Stimulated activated naive CD4-positive, alpha-beta T cell treated with Interleukin-2 at 50 U/mL for 16 hours (primary cell): Measurements from ENCODE around the gene PCCA.
"Not testable (repeated sequence)": the region's sequence is repeated elsewhere in the genome, so short reads cannot be mapped to it uniquely, and the experiment has no call there.

Source experiments
- DNase-seq: peaks from one replicate; lab custom pipeline; 2025; lab: John Stamatoyannopoulos, UW

Gene PCCA

GRCh38 chr13:100098445-100099116, 9.7 kb downstream of the PCCA start:
- no peak for DNase-seq

- DNase-seq: not testable (repeated sequence)
Observed at GRCh38 chr13:100099117-100099445, 10.2 kb downstream of the PCCA start.

GRCh38 chr13:100100115-100100879, 11.4 kb downstream of the PCCA start:
- DNase-seq: no peak

- DNase-seq: no peak
Observed at GRCh38 chr13:100102042-100102441, 13.1 kb downstream of the PCCA start.

GRCh38 chr13:100106005-100106404, 17.1 kb downstream of the PCCA start:
- no peak for DNase-seq

GRCh38 chr13:100106705-100107104, 17.8 kb downstream of the PCCA start:
- no peak for DNase-seq

GRCh38 chr13:100108913-100109507, 20.1 kb downstream of the PCCA start:
- DNase-seq: no peak

- DNase-seq: no peak
Observed at GRCh38 chr13:100110269-100110668, 21.4 kb downstream of the PCCA start.

GRCh38 chr13:100112186-100112838, 23.4 kb downstream of the PCCA start:
- no peak for DNase-seq

GRCh38 chr13:100115693-100116254, 26.9 kb downstream of the PCCA start:
- DNase-seq: no peak

GRCh38 chr13:100124265-100124664, 35.4 kb downstream of the PCCA start:
- no peak for DNase-seq

GRCh38 chr13:100125946-100126345, 37.1 kb downstream of the PCCA start:
- DNase-seq: no peak

- no peak for DNase-seq
Observed at GRCh38 chr13:100128373-100128772, 39.5 kb downstream of the PCCA start.

- no peak for DNase-seq
Observed at GRCh38 chr13:100128838-100129237, 39.9 kb downstream of the PCCA start.

- DNase-seq: no peak
Observed at GRCh38 chr13:100129605-100130004, 40.7 kb downstream of the PCCA start.

- no peak for DNase-seq
Observed at GRCh38 chr13:100130092-100130491, 41.2 kb downstream of the PCCA start.

GRCh38 chr13:100130930-100131511, 42.1 kb downstream of the PCCA start:
- DNase-seq: no peak

GRCh38 chr13:100131863-100132574, 43.1 kb downstream of the PCCA start:
- DNase-seq: no peak

- DNase-seq: no peak
Observed at GRCh38 chr13:100138859-100139491, 50.1 kb downstream of the PCCA start.

- DNase-seq: no peak
Observed at GRCh38 chr13:100139817-100140216, 50.9 kb downstream of the PCCA start.

- no peak for DNase-seq
Observed at GRCh38 chr13:100140441-100140840, 51.5 kb downstream of the PCCA start.
